ENCODE results near the gene PTPN4.

GRCh38 chr2:120012363-120012762 lies 252.6 kb downstream of the PTPN4 start:
- TF ChIP-seq HNRNPLL (IDR thresholded peaks at IDR 0.05; ENCODE audit: low read depth, low read length, poor library complexity, severe bottlenecking): no peak
- no peak for TF ChIP-seq TFDP1 (CRISPR knock-in tag; IDR thresholded peaks at IDR 0.05; ENCODE audit: borderline replicate concordance)
- no peak for TF ChIP-seq ZNF572 (CRISPR knock-in tag; IDR thresholded peaks at IDR 0.05)
- no peak for TF ChIP-seq KDM5A (IDR thresholded peaks at IDR 0.05; ENCODE audit: borderline replicate concordance, low read length)
- TF ChIP-seq GMEB1 (CRISPR knock-in tag; IDR thresholded peaks at IDR 0.05; ENCODE audit: borderline replicate concordance): no peak
- TF ChIP-seq CBX1 (IDR thresholded peaks at IDR 0.05; ENCODE audit: low read depth): no peak

Measured in HepG2 (cell line).